ENCODE results near the gene CCT2. TPM values are rescaled to one million over a fixed set of nuclear protein-coding genes. Genes with fewer than 3 reads are reported as not detected.

Gene CCT2
- total RNA-seq (ENCODE audit: low replicate concordance), result 191 and 260 TPM in 2 replicates
- long read RNA-seq, transcript CCT2-202 (16 exons, 2,189 nt), result minor isoform, 7 of 1,041 reads
- long read RNA-seq, transcript CCT2-201 (16 exons, 2,041 nt), result major isoform, 927 of 1,041 reads
- long read RNA-seq, partial matches to known transcripts, result 62 of 1,041 reads
- long read RNA-seq, other reads (novel, unspliced or antisense), result 43 of 1,041 reads

- H3K9me3 Mint-ChIP-seq, result no peaks in the 10 kb centered on the region
- H3K36me3 Mint-ChIP-seq, result peaks cover 16% of the 10 kb centered on the region
- H3K4me3 Mint-ChIP-seq, result peak within 1 kb of the TSS; percentile 95
These were observed at the start of gene CCT2 for GRCh38 chr12:69585189-69586062. TSS of gene CCT2 (plus strand) at chr12:69585459. CDS start at chr12:69585522, 63 bp downstream.

GRCh38 chr12:69540987-69541386 is 44.3 kb upstream of the CCT2 start:
- no peak for DNase-seq (ENCODE audit: extremely low spot score, unreplicated experiment)
- no peak overlapping the region for H3K27ac Mint-ChIP-seq
- H3K4me1 Mint-ChIP-seq (ENCODE audit: unreplicated experiment), result no peaks in the 10 kb centered on the region
- H3K4me3 Mint-ChIP-seq, result no peak overlapping the region
- peaks cover 6% of the 10 kb centered on the region for H3K9me3 Mint-ChIP-seq
- no peaks in the 10 kb centered on the region for H3K27me3 Mint-ChIP-seq
- TF ChIP-seq, protein P1, sequence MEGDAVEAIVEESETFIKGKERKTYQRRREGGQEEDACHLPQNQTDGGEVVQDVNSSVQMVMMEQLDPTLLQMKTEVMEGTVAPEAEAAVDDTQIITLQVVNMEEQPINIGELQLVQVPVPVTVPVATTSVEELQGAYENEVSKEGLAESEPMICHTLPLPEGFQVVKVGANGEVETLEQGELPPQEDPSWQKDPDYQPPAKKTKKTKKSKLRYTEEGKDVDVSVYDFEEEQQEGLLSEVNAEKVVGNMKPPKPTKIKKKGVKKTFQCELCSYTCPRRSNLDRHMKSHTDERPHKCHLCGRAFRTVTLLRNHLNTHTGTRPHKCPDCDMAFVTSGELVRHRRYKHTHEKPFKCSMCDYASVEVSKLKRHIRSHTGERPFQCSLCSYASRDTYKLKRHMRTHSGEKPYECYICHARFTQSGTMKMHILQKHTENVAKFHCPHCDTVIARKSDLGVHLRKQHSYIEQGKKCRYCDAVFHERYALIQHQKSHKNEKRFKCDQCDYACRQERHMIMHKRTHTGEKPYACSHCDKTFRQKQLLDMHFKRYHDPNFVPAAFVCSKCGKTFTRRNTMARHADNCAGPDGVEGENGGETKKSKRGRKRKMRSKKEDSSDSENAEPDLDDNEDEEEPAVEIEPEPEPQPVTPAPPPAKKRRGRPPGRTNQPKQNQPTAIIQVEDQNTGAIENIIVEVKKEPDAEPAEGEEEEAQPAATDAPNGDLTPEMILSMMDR (conservative IDR thresholded peaks at IDR 0.05), result no peak
- H3K36me3 Mint-ChIP-seq, result peaks cover 34% of the 10 kb centered on the region

More at GRCh38 chr12:69585189-69586062, at the start of gene CCT2:
- Mint-ChIP-seq H3K27me3 (no peaks in the 10 kb centered on the region), H3K27ac (peak within 1 kb of the TSS; percentile 94), H3K4me1 (ENCODE audit: unreplicated experiment) (no peaks in the 10 kb centered on the region)
- TF ChIP-seq, protein P1 (conservative IDR thresholded peaks at IDR 0.05), result peak; percentile 72
- peak; percentile 97 for DNase-seq (ENCODE audit: extremely low spot score, unreplicated experiment)

DNA sequence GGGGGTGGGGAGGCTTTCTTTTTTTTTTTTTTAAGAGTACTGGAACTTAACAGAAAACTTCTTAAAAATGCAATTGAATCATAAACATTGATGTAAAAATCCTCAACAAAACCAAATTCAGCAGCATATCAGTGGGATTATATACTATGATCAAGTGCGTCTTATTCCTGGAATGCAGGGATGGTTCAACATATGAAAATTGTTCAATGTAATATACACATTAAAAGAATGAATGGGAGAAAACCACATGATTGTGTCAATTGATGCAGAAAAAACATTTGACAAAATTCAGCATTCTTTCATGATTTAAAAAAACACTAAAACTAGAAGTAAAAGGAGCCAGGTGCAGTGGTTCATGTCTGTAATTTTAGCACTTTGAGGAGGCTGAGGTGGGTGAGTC is 41.2 kb upstream of the CCT2 start:
- Mint-ChIP-seq H3K9me3 (peaks cover 6% of the 10 kb centered on the region), H3K4me1 (ENCODE audit: unreplicated experiment) (no peaks in the 10 kb centered on the region), H3K27me3 (no peaks in the 10 kb centered on the region), H3K36me3 (peaks cover 27% of the 10 kb centered on the region), H3K27ac (no peak overlapping the region), H3K4me3 (no peak overlapping the region)
- no peak for DNase-seq (ENCODE audit: extremely low spot score, unreplicated experiment)
- TF ChIP-seq, protein P1 (conservative IDR thresholded peaks at IDR 0.05), result no peak

DNA sequence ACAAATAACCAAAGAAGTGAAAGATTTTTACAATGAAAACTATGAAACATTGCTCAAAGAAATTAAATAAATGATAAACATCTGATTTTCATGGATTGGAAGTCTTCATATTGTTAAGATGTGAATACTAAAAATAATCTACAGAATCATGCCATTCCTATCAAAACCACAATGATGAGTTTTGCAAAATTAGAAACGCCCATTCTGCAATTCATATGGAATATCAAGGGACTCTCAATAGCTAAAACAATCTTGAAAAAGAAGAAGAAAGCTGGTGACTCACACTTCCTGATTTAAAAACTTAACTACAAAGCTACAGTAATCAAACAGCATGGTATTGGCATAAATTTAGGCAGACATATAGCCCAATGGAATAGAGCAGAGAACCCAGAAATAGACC is 40.2 kb upstream of the CCT2 start:
- Mint-ChIP-seq H3K9me3 (peaks cover 6% of the 10 kb centered on the region), H3K4me3 (no peak overlapping the region), H3K4me1 (ENCODE audit: unreplicated experiment) (no peaks in the 10 kb centered on the region), H3K36me3 (peaks cover 27% of the 10 kb centered on the region), H3K27ac (no peak overlapping the region), H3K27me3 (no peaks in the 10 kb centered on the region)
- TF ChIP-seq, protein P1 (conservative IDR thresholded peaks at IDR 0.05), result no peak
- DNase-seq (ENCODE audit: extremely low spot score, unreplicated experiment), result no peak

- no peak overlapping the region for H3K27ac Mint-ChIP-seq
- no peaks in the 10 kb centered on the region for H3K27me3 Mint-ChIP-seq
- TF ChIP-seq, protein P1 (conservative IDR thresholded peaks at IDR 0.05), result no peak
- no peak for DNase-seq (ENCODE audit: extremely low spot score, unreplicated experiment)
- no peaks in the 10 kb centered on the region for H3K4me1 Mint-ChIP-seq (ENCODE audit: unreplicated experiment)
- H3K36me3 Mint-ChIP-seq, result peaks cover 25% of the 10 kb centered on the region
- peaks cover 6% of the 10 kb centered on the region for H3K9me3 Mint-ChIP-seq
- H3K4me3 Mint-ChIP-seq, result no peak overlapping the region
These were observed 38.4 kb upstream of the CCT2 start for GRCh38 chr12:69546693-69547438.
